Measurements from ENCODE around the gene RNASE4.
"Not testable (repeated sequence)": the region's sequence is repeated elsewhere in the genome, so short reads cannot be mapped to it uniquely, and the experiment has no call there.

The RNASE4 gene, protein sequence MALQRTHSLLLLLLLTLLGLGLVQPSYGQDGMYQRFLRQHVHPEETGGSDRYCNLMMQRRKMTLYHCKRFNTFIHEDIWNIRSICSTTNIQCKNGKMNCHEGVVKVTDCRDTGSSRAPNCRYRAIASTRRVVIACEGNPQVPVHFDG

GRCh38 chr14:20683891-20684661 lies at the start of gene RNASE4:
RNASE4 (plus strand) TSS chr14:20684560; CDS start chr14:20699372, 14,812 bp downstream.
- peak; percentile 75 for DNase-seq (ENCODE audit: low read depth)

GRCh38 chr14:20641591-20641990 lies 42.8 kb upstream of the RNASE4 start, which contains the start of gene OR6S1:
OR6S1 (minus strand) TSS chr14:20641691; CDS start chr14:20641691, 0 bp downstream.
- DNase-seq (ENCODE audit: low read depth) = no peak

- DNase-seq (ENCODE audit: low read depth) = no peak
Observed at GRCh38 chr14:20642182-20642581, 42.2 kb upstream of the RNASE4 start.

DNA sequence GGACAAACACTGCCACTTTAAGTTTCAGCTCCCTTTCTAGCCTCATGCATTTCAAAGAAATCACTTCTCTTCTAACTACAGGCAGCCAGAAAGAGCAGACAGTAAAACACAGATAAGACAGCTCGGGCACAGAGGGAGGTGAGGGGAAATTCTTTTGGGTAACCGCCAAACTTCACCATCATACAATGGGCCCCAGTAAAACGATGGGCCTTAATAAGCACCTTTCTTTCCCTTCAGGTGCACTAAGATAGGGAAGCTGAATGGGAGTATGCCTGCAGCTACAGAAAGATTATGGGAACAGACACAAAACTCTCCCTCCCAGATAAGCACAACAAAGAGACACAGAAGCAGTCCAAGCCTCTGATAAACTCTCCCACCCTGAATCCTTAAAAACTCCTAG lies 41.6 kb upstream of the RNASE4 start:
- not testable (repeated sequence) for DNase-seq (ENCODE audit: low read depth)

DNA sequence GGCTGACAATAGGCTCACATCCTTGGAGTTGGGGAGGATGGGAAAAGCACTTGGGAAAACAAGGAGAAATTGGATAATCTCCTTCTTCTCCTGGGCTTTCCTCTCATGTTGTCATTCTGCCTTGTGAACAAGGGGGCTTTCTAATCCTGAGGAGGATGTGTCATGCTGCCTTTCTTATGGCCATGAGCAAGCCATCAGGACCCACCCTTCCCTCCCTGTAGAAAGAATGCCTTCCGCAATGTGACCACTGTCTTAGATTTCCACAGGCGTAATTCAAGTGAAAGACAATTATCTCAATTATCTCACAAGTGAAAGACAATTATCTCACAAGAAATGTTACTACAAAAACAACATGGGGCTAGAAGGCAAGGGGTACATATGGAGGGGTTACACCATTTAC lies 39.8 kb upstream of the RNASE4 start:
- no peak for DNase-seq (ENCODE audit: low read depth)

DNA sequence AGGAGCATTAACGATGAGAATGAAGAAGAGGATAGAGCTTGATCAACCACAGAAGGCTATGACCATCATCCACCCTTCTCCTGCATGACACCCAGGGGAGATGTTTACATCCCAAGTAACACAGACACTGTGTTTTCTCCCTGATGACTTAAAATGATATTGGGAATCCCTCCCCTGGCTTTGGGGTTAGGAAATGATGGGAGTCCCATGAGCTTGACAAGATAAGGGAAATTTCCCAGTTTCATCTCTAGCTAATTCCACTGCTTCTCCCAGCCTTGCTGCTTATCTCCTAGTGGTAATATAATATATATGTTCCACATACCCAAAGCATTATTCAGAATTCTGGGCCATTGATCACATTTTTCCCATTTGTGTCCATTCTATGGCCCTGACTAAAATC lies 38.9 kb upstream of the RNASE4 start:
- no peak for DNase-seq (ENCODE audit: low read depth)

DNA sequence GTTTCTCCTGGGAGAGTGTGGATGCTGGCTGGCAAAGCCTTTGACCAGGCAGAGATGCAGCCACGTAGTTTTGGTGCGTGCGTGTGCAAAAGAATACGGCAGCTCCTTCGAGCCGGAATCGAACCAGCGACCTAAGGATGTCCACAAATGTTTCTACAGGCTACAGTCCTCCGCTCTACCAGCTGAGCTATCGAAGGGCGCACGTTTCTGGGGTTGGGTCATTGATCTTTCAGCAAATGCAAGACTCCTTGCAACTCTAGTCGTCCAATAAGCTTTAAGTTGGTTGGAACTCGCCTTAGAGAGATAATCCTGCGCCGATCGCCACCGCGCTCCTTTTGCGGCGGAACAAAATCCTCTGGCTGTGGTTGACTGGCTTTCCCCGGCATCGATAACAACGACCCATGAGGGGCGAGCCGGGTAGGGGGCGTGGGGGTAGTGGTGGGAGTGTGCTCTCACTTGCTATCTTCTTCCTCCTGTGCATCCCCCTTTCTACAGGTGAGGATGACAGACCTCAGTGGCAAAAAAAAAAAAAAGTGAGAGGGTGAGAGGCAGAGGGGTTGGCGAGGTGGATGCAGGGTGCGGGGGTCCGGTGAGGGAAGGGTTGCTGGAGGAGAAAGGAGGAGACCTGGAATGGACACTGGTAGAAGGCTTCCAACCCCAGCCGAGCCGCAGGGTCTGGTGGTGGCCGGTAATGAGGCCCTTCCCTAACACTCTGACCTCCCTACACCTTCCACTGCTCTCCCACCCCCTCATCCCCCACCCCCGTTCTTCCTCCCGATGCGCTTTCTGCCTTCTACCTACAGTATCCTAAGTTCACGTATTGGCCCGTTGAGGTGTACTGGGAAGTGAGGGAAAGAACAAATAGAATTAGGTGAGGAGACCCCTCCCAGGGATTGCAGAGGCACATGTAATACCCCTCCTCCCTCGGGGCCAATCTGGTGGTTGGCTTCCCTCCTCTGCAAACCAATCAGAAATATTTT lies 31.1 kb upstream of the RNASE4 start:
- peak; percentile 72 for DNase-seq (ENCODE audit: low read depth)

DNA sequence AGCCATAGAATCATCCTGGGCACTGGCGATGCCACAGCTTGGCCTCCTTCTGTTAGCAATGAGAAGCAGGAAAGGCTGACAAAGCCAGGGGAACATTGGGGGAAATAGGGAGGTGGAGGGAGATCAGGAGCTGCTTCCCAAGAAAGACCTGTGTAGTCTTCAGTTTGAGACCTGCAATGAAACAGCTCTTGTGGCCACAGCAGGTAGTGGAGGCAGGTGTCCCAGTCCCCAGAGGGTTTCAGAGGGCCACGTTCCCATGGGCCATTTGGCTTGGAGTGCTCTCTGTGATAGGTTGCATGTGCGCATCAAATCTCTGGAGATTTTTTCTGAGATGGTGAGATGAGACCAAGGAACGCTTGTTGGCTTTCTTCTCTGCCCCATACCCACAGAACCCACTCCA lies 28.5 kb upstream of the RNASE4 start:
- no peak for DNase-seq (ENCODE audit: low read depth)

GRCh38 chr14:20656274-20656673 lies 28.1 kb upstream of the RNASE4 start:
- no peak for DNase-seq (ENCODE audit: low read depth)

- DNase-seq (ENCODE audit: low read depth) = no peak
Observed at GRCh38 chr14:20657216-20658211, 26.8 kb upstream of the RNASE4 start.

- no peak for DNase-seq (ENCODE audit: low read depth)
Observed at GRCh38 chr14:20658246-20658645, 26.1 kb upstream of the RNASE4 start.

DNA sequence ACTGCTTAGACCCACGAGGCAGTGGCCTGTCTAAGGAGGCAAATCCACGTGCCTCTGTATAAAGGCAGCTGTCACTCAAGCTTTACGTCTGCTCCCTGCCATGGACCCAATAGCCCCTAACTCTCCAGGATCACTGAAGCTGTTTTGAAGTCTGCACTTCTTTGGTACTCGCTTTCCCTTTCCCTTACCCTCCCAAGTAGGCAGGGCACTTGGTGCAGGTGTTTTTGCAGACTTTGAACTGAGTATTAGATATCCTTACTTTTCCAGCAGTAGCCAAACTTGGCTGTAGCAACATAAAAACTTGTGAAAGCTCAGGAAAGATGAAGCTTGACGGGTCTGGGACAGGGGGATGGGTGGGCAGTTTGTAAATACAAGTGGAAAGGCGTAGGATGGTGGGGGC lies 25.0 kb upstream of the RNASE4 start:
- DNase-seq (ENCODE audit: low read depth) = no peak

DNA sequence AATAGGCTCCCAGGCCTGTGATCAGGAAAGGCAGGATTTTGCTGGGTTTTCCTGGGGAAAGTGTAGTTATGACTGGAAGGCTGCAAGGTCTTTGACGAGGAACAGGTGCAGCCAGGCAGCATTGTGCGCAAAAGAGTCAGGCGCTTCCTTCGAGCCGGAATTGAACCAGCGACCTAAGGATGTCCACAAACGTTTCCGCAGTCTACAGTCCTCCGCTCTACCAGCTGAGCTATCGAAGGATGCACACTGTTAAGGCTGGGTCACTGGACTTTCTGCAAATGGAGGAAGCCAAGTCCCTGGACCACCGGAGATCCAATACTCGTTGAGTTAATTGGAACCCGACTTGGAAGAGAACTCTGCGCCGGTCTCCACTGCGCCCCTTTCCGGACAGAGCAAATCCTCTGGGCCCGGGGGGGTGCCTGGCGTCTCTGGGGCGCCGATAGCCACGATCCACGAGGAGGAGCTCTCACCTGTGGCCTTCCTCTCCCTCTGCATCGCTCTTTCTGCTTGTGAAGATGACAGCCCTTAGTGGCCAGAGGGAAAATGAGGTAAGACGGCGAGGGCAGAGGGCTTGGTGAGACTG lies 24.5 kb upstream of the RNASE4 start:
- no peak for DNase-seq (ENCODE audit: low read depth)

DNA sequence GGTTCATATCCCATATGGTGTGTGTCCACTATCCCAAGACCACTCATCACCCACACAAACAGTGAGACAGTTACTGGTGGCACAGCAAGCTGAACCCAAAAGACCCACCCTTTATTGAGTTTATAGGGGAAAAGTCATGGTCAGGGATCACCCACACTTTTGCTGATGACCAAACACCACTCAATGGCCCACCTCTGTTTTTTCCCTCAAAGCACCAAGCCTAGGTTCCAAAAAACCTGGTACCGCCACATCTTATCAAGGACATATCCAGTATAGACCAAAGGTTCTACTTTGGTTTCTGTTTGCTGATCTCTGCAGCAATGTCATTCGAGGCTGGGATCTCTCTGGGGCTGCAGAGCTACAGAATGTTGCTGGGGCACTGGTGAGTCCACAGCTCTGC lies 23.2 kb upstream of the RNASE4 start:
- no peak for DNase-seq (ENCODE audit: low read depth)

DNA sequence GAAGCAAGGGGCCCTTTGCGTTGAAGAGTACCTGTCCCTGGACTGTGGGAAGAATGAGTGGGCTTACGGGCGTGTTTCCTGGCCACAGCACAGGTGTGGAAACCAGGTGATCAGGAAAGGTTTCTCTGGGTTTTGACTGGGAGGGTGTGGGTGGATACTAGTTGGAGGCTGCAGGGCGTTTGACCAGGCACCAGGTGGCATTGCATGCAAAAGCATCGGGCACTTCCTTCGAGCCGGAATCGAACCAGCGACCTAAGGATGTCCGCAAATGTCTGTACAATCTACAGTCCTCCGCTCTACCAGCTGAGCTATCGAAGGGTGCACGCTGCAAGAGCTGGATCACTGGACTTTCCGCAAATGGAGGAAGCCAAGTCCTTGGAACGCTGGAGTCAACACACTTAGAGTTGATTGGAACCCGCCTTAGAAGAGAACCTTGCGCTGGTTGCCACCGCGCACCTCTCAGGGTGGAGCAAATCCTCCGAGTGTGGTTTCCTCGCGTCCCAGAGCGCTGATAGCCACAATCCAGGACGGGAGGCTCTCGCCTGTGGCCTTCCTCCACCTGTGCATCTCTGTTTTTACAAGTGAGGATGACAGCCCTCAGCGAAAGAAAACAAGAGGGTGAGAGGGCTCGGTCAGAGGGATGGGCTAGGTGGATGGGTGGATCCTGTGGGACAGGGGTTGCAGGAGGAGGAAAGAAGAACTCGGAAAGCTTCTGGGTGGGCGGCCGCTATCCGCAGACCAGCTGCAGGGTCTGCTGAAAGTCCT lies 21.2 kb upstream of the RNASE4 start:
- DNase-seq (ENCODE audit: low read depth) = peak; percentile 82

DNA sequence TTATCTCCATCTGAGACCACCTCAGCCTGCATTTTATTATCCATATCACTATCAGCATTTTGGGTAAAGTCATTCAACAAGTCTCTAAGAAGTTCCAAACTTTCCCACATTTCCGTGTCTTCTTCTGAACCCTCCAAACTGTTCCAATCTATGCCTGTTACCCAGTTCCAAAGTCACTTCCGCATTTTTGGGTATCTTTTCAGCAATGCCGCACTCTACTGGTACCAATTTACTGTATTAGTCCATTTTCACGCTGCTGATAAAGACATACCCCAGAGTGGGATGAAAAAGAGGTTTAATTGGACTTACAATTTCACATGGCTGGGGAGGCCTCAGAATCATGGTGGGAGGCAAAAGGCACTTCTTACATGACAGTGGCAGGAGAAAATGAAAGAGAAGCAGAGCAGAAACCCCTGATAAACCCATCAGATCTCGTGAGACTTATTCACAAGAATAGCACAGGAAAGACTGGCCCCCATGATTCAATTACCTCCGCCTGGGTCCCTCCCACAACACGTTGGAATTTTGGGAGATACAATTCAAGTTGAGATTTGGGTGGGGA lies 17.9 kb upstream of the RNASE4 start:
- DNase-seq (ENCODE audit: low read depth) = not testable (repeated sequence)

GRCh38 chr14:20667957-20668356 lies 16.4 kb upstream of the RNASE4 start:
- no peak for DNase-seq (ENCODE audit: low read depth)

DNA sequence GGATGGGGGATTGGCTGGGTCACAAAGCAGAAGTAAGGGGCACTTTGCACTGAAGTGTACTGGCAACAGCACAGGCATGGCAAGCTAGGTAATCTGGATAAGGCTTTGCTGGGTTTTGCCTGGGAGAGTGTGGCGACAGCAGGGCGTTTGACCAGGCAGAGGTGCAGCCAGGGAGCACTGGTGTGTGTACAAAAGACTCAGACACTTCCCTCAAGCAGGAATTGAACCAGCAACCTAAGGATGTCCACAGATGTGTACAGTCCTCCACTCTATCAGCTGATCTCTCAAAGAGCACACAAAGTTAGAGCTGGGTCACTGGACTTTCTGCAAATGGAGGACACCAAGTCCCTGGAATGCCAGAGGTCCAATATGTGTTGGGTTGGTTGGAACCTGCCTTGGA lies 15.4 kb upstream of the RNASE4 start:
- no peak for DNase-seq (ENCODE audit: low read depth)

- no peak for DNase-seq (ENCODE audit: low read depth)
Observed at GRCh38 chr14:20671597-20672283, 12.6 kb upstream of the RNASE4 start.
